Chondrocyte (in vitro differentiated cells): ENCODE measurements around the gene C11orf58. TPM values are rescaled to one million over a fixed set of nuclear protein-coding genes. Genes with fewer than 3 reads are reported as not detected.
A peak's percentile ranks its signal among the peaks of the same experiment; 100 is the strongest.

ENCODE experiments used
- DNase-seq: peaks from one replicate; pipeline ENCODE4 v3.0.0; 2021; ENCODE audit warnings: mixed read lengths, low spot score
- H3K27ac Mint-ChIP-seq: one replicate; pipeline ENCODE4 v1.8.0; 2021; ENCODE audit warnings: mild to moderate bottlenecking, moderate library complexity, mixed read lengths; ENCODE audit not compliant: unreplicated experiment
- H3K27me3 Mint-ChIP-seq: 2 replicates; pipeline ENCODE4 v1.8.0; 2021; ENCODE audit warnings: low read depth, mixed read lengths
- H3K36me3 Mint-ChIP-seq: 2 replicates; pipeline ENCODE4 v1.8.0; 2021; ENCODE audit warnings: low read depth, mixed read lengths
- H3K4me1 Mint-ChIP-seq: 2 replicates; pipeline ENCODE4 v1.8.0; 2021; ENCODE audit warnings: low read depth, mild to moderate bottlenecking, mixed read lengths
- H3K4me3 Mint-ChIP-seq: one replicate; pipeline ENCODE4 v1.8.0; 2021; ENCODE audit warnings: mild to moderate bottlenecking, moderate library complexity, mixed read lengths; ENCODE audit not compliant: unreplicated experiment
- H3K9me3 Mint-ChIP-seq: 2 replicates; pipeline ENCODE4 v1.8.0; 2021; ENCODE audit warnings: low read depth, mixed read lengths
- total RNA-seq: library from RNA; stranded (reverse); gene quantifications from 3 replicates; pipeline ENCODE4 v1.2.1, GENCODE V29; 2021
- TF ChIP-seq, protein P1 (sequence below): fragments of 200-600 bp; sonication (generic); IDR thresholded peaks from 2 replicates; pipeline ENCODE4 v1.5.0; 2021; ENCODE audit warnings: antibody characterized with exemption, mild to moderate bottlenecking, moderate library complexity

Gene C11orf58
- total RNA-seq, 1 donor from 2014 or later, result 116 TPM

DNA sequence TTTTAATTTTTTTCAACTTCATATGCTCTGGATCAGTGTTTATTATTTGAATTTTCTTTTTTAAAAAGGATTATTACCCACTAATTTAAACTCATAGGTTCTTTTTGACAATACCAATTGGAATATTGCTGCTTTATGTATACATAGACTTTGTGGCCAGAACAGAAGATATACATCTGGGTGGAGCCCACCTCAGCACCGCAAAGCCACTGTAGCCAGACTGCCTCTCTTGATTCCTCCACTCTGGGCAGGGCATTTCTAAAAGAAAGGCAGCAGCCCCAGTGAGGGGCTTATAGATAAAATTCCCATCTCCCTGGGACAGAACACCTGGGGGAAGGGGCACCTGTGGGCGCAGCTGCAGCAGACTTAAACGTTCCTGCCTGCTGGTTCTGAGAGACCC is 10.6 kb upstream of the C11orf58 start:
- no peak overlapping the region for H3K4me3 Mint-ChIP-seq
- TF ChIP-seq, protein P1, sequence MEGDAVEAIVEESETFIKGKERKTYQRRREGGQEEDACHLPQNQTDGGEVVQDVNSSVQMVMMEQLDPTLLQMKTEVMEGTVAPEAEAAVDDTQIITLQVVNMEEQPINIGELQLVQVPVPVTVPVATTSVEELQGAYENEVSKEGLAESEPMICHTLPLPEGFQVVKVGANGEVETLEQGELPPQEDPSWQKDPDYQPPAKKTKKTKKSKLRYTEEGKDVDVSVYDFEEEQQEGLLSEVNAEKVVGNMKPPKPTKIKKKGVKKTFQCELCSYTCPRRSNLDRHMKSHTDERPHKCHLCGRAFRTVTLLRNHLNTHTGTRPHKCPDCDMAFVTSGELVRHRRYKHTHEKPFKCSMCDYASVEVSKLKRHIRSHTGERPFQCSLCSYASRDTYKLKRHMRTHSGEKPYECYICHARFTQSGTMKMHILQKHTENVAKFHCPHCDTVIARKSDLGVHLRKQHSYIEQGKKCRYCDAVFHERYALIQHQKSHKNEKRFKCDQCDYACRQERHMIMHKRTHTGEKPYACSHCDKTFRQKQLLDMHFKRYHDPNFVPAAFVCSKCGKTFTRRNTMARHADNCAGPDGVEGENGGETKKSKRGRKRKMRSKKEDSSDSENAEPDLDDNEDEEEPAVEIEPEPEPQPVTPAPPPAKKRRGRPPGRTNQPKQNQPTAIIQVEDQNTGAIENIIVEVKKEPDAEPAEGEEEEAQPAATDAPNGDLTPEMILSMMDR, result no peak
- H3K36me3 Mint-ChIP-seq, result peaks cover 10% of the 10 kb centered on the region
- peaks cover 29% of the 10 kb centered on the region for H3K9me3 Mint-ChIP-seq
- DNase-seq, result no peak
- H3K4me1 Mint-ChIP-seq, result no peaks in the 10 kb centered on the region
- H3K27me3 Mint-ChIP-seq, result no peaks in the 10 kb centered on the region
- no peak overlapping the region for H3K27ac Mint-ChIP-seq

DNA sequence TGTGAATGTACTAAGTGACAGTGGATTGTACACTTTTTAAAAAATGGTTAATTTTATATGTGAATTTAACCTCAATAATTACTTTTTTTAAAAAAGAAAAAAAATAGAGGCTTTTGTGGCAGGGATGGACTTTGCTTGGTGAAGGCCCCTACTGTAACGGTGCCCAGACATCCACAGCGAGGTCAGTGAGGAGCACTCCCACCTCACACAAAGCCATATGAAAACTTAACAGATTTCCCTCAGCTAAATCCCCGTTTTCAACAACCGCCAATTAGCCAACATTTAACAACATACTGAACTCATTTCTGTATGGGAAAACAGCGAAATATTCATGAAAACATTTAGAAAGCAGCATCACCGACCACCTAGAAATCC is 642 bp upstream of the C11orf58 start:
- Mint-ChIP-seq H3K4me3 (no peak overlapping the region), H3K27me3 (no peaks in the 10 kb centered on the region), H3K36me3 (peaks cover 2% of the 10 kb centered on the region), H3K4me1 (peaks cover 16% of the 10 kb centered on the region), H3K9me3 (peaks cover 2% of the 10 kb centered on the region), H3K27ac (no peak overlapping the region)
- DNase-seq, result no peak
- TF ChIP-seq, protein P1, result no peak

DNA sequence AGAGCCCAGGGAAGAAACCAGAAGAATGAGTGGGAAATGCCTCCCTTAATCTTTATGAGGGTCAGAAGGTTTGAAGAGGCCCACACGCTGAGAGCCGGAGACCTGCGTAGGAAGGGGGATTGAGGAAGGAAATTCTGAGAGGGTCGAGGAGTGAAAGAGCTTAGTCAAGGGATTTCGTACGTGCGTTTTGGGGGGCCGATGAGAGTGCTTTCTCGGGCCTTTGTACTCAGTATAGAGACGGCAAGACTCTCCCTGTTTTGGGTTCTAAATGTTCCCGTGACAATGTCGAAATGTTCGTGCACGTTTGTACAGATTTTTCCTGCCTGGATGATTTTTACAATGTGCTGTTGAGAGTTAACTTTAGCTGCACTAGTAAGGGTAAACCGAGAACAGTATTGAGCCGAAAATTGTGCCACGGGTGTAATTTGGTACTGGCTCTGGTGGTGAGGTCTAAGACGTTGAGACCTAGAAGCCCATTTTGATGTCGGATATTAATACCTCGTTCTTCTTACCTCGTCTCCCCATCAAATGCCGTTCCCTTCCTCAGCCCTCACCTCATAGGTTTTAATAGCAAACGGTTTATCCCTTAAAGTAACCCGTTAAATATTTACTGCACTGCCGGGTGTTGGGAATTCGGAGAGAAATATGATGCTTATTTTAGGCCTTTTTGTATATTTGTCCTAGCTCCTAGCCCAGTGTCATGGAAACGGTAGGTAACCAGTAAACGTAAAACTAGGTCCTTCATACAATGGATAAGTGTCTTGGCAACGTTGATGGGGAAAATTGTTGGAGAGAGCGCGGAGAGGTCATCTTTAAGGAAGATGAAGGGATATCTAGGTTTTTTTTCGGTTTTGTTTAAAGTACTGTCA is 734 bp downstream of the C11orf58 start:
- H3K36me3 Mint-ChIP-seq, result peaks cover 5% of the 10 kb centered on the region
- H3K4me1 Mint-ChIP-seq, result peaks cover 26% of the 10 kb centered on the region
- DNase-seq, result no peak
- H3K27ac Mint-ChIP-seq, result no peak overlapping the region
- no peak overlapping the region for H3K4me3 Mint-ChIP-seq
- TF ChIP-seq, protein P1, result no peak
- no peaks in the 10 kb centered on the region for H3K9me3 Mint-ChIP-seq
- no peaks in the 10 kb centered on the region for H3K27me3 Mint-ChIP-seq

DNA sequence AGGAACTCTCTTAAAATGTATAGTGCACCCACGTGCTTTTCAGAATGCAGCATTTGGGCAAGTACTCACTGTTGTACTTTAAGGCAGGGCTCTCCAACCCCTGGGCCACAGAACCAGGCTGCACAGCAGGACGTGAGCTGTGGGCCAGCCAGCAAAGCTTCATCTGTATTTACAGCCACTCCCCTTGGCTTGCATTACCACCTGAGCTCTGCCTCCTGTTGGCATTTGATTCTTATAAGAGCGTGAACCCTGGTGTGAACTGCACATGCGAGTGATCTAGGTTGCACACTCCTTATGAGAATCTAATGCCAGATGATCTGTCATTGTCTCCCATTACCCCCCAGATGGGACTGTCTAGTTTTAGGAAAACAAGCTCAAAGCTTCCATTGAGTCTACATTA is 3.0 kb downstream of the C11orf58 start:
- TF ChIP-seq, protein P1, result no peak
- no peak overlapping the region for H3K27ac Mint-ChIP-seq
- peak overlapping the region; percentile 19 for H3K4me3 Mint-ChIP-seq
- no peak for DNase-seq
- H3K27me3 Mint-ChIP-seq, result no peaks in the 10 kb centered on the region
- peaks cover 38% of the 10 kb centered on the region for H3K4me1 Mint-ChIP-seq
- no peaks in the 10 kb centered on the region for H3K9me3 Mint-ChIP-seq
- peaks cover 11% of the 10 kb centered on the region for H3K36me3 Mint-ChIP-seq

DNA sequence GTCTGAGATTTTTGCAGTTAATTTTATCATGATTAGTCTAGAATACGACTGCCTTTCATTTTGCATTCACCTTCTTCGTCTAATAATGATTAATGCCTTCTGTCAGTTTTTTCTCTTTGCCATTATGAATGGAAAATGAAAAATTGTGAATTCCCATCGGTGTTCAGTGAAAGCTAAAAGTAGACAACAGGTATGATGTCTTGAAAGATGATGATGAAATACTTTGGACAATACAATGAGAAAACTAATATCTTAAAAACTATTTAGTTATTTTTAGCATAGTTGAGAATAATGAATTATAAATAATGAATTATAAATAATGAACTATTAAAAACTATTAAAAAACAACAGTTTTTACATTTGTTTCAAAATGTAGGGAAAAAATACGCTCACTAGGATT is 5.0 kb downstream of the C11orf58 start:
- Mint-ChIP-seq H3K36me3 (peaks cover 17% of the 10 kb centered on the region), H3K4me1 (peaks cover 35% of the 10 kb centered on the region), H3K27me3 (no peaks in the 10 kb centered on the region), H3K4me3 (no peak overlapping the region), H3K27ac (no peak overlapping the region), H3K9me3 (no peaks in the 10 kb centered on the region)
- TF ChIP-seq, protein P1, result no peak
- no peak for DNase-seq
